Urothelium cell line (cell line): Measurements from ENCODE around the gene RSRP1.
A peak's percentile ranks its signal among the peaks of the same experiment; 100 is the strongest.

ENCODE experiments used
- DNase-seq: peaks from one replicate; pipeline ENCODE4 v3.0.0; 2011; ENCODE audit warnings: low spot score, mixed read lengths
- FAIRE-seq: peaks from 2 replicates; lab custom pipeline; 2011; peaks lifted over from hg19 to GRCh38; lab: Jason Lieb, UNC

Gene RSRP1

GRCh38 chr1:25195835-25196234, 51.4 kb downstream of the RSRP1 start:
- no peak for DNase-seq
- no peak for FAIRE-seq

- FAIRE-seq (no peak), DNase-seq (no peak)
Measured at GRCh38 chr1:25194572-25195020, 52.7 kb downstream of the RSRP1 start.

GRCh38 chr1:25194054-25194453, 53.2 kb downstream of the RSRP1 start:
- peak; percentile 79 for FAIRE-seq
- DNase-seq = no peak

- no peak for DNase-seq
- no peak for FAIRE-seq
Measured at GRCh38 chr1:25193229-25193628, 54.0 kb downstream of the RSRP1 start.
